GM10248 (cell line): Measurements from ENCODE around the gene ITGA2B.
"Not testable (repeated sequence)": the region's sequence is repeated elsewhere in the genome, so short reads cannot be mapped to it uniquely, and the experiment has no call there.

Experiments
- CTCF ChIA-PET: fragments of 300-600 bp; sonication (Branson Sonifier 250); formaldehyde crosslinking; extraction: SDS; loops from one replicate; lab custom pipeline; 2021; ENCODE audit warnings: antibody characterized with exemption; lab: Yijun Ruan, JAX
- POLR2A ChIA-PET: fragments of 350-650 bp; sonication (Branson Sonifier 250); formaldehyde crosslinking; extraction: SDS; loops from one replicate; lab custom pipeline; 2020; ENCODE audit warnings: antibody characterized with exemption; lab: Yijun Ruan, JAX
- DNase-seq: peaks from one replicate; pipeline ENCODE4 v3.0.0; 2012; ENCODE audit errors: extremely low spot score
- CTCF ChIP-seq: IDR thresholded peaks from 2 replicates; pipeline ENCODE4 v1.5.1; 2012; ENCODE audit warnings: mild to moderate bottlenecking, low read depth; ENCODE audit errors: extremely low read depth, missing control alignments, control extremely low read depth

ITGA2B gene

DNA sequence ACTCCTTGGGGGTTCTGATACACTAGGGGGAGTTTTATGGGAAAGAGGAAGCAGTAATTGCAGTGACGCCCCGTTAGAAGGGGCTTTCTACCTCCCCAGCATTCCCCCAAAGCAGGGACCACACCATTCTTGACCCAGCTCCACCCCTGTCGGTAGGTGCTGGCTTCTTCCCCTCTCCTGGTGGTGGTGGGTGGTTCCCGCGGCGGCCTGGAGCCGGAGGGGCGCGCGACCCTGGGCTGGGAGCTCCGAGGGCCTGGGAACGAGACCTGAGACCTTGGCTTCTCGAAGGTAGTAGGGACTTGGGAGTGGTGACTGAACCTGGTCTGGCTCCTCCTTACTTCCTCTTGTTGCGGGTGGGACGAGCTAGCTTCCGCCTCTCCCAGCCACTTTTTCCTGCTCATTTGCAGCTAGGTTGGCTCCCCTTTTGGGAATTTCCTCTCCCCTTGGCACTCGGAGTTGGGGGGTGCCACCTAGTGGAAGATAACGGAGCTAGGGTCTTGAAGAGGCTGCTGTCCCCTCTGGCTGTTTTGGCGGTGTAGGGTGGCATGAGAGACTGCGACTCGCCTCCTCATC is 43.9 kb downstream of the ITGA2B start:
- DNase-seq, result no peak
- ChIA-PET POLR2A (interaction anchor here (0.6 to 1.2 kb wide), 7 partner anchors 18 to 191 kb away, joined by 3 read pairs; partner anchors contain the start of genes FAM171A2 and SLC25A39), CTCF (interaction anchor here (0.9 to 18.4 kb wide), 26 partner anchors 10 to 402 kb away, joined by 3 to 250 read pairs (median 5); partner anchors contain the start of genes FAM171A2, TMEM101 and UBTF)
- peak; percentile 72 for TF ChIP-seq CTCF

DNA sequence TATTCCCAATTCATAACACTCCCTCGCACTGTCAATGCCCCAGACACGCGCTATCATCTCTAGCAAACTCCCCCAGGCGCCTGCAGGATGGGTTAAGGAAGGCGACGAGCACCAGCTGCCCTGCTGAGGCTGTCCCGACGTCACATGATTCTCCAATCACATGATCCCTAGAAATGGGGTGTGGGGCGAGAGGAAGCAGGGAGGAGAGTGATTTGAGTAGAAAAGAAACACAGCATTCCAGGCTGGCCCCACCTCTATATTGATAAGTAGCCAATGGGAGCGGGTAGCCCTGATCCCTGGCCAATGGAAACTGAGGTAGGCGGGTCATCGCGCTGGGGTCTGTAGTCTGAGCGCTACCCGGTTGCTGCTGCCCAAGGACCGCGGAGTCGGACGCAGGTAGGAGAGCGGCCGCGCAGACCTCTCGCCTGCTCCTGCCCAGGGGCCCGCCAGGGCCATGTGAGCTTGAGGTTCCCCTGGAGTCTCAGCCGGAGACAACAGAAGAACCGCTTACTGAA is 44.5 kb downstream of the ITGA2B start, which contains the start of gene GRN:
GRN (plus strand) TSS at position 364 of the 515 bp plus-strand sequence. CDS start 3,863 bp downstream, outside the sequence.
- ChIA-PET POLR2A (interaction anchor here (0.7 to 1.2 kb wide), 3 partner anchors 20 to 135 kb away, joined by 3 read pairs; partner anchors contain the start of gene SLC25A39), CTCF (interaction anchor here (0.9 to 18.4 kb wide), 26 partner anchors 10 to 401 kb away, joined by 3 to 250 read pairs (median 5); partner anchors contain the start of genes FAM171A2, TMEM101 and UBTF)
- DNase-seq, result peak; percentile 94
- TF ChIP-seq CTCF, result no peak

DNA sequence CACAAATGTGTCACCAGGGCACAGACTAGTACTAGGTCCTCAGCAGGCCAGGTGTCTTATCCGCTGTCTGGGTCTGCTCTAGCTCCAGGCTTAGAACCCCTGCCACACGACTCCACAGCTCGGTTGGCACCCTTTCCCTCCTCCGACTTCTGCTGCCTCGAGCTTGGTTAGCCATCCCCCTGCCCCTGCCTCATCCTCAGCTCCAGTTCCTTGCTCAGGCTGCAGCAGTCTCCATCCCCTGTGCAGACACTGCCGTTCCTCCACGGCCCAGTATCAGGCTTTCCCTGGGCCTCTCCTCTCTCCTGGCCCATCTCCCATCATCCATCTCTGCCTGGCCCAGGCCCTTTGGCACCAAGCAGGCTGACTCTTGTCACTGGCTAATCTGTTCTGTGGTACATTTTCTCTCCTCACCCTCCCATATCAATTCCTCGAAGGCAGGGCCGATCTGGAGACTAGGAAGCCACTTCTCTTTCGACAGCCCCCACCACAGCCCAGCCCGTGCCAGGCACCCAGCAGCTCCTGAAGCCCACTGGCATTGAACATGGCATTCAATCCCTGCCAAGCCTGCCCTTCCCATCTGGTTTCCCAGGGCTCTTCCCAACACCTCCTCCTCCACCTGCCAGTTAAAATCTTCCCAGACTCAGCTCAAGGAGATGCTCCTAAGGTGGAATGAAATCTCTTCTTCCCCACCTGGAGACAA is 45.8 kb downstream of the ITGA2B start:
- no peak for TF ChIP-seq CTCF
- CTCF ChIA-PET, result interaction anchor here (1.1 to 18.4 kb wide), 5 partner anchors 9 to 180 kb away, joined by 3 to 250 read pairs (median 13); partner anchors contain the start of gene FAM171A2
- DNase-seq, result no peak
- POLR2A ChIA-PET, result no interaction called here

DNA sequence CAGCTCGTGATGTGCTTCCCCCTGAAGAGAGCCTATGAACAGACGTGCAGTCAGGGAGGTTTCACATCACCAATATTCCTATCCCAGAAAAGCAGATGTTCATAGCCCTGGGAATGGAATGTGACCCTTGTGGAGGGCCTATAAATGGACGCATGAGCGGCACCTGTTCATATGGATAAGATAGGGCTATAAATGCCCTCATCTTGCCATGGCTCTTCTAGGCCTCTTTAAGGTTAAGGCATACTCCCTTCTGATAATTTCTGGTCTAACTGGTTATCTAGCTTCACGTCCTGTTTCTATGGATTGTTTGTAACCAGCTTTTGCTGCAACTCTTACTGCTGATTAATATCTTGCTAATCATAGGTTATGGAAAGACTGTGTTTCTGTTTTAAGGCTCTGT is 48.9 kb downstream of the ITGA2B start:
- CTCF ChIA-PET, result interaction anchor here (0.9 to 18.4 kb wide), 4 partner anchors 6 to 155 kb away, joined by 3 to 250 read pairs (median 242); partner anchors contain the start of genes GRN and UBTF
- POLR2A ChIA-PET, DNase-seq: not testable (repeated sequence)

DNA sequence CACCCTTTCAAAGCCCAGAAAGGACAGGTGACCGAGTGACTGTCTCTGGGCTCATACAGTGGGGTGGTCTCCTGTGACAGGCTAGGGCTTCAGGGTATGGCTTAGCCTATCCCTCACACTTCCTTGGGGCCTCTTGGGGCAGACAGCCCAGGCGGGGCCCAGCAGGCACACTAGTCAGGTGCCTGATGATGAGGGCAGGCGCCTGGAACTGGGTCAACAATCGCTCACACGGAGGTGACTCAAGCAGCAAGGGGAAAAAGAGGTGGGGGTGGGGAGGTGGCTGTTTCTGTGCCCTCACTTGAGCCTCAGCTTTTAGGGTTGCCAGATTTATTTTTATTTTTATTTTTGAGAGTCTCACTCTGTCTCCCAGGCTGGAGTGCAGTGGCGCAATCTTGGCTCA is 50.7 kb downstream of the ITGA2B start:
- no peak for DNase-seq
- CTCF ChIA-PET, result interaction anchor here (1.0 to 15.0 kb wide), 4 partner anchors 8 to 123 kb away, joined by 4 to 250 read pairs (median 119); partner anchors contain the start of genes GRN and UBTF
- no peak for TF ChIP-seq CTCF
- POLR2A ChIA-PET, result no interaction called here

- no peak for TF ChIP-seq CTCF
- CTCF ChIA-PET, result interaction anchor here (1.2 to 15.0 kb wide), 6 partner anchors 11 to 132 kb away, joined by 3 to 250 read pairs (median 8); partner anchors contain the start of genes FAM171A2, GRN, SLC25A39 and UBTF
- POLR2A ChIA-PET, result no interaction called here
- DNase-seq, result no peak
Observed at GRCh38 chr17:44335968-44336367, 53.5 kb downstream of the ITGA2B start.
